HG02981 (cell line): ENCODE data around the gene NPB.

Experiments used
- ATAC-seq: cut with Tn5 transposase; IDR thresholded peaks from one replicate; pipeline ENCODE4 v1.9.1; 2021; ENCODE audit warnings: mild to moderate bottlenecking, moderate library complexity; ENCODE audit not compliant: unreplicated experiment

Gene NPB

DNA sequence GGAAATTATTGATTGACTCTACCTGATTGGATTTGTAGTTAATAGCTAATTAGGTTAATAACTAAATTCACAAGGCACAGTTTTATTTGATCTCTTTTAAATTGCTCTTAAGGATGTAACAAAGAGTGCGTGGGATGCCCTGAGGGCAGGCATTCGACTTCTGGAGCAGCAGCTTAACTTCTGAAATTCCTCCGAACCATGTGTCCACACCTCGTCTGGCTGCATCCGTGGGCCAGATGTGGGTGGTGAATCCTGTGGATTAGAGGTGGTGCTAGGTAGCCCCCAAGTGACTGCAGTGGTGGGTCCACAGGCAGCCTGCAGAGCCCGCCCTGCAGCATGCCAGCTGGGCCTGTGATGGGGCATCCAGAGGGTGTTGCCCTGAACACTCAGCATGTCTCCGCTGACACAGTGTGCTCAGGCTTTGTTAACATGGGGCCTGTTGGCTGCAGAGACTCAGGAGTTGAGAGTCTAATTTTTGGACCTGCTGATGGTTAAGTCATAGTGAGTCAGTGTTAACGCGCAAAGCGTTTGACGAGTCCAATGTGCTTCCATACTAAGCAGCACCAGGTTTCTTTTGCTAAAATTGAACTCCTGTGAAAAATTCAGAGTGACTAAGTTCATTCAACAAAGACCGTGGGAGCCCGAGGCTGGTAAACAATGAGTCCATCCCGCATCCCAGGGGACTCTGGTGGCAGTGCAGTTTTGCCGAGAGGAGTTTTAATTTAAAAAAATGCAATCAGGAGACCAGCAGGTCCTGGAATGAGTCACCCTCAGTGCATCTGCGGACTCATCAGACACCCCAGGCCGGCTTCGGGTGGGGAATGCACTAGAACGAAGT, 3.8 kb upstream of the NPB start:
- ATAC-seq, result no peak

- no peak for ATAC-seq
Measured at GRCh38 chr17:81898885-81899284, 3.2 kb upstream of the NPB start.

DNA sequence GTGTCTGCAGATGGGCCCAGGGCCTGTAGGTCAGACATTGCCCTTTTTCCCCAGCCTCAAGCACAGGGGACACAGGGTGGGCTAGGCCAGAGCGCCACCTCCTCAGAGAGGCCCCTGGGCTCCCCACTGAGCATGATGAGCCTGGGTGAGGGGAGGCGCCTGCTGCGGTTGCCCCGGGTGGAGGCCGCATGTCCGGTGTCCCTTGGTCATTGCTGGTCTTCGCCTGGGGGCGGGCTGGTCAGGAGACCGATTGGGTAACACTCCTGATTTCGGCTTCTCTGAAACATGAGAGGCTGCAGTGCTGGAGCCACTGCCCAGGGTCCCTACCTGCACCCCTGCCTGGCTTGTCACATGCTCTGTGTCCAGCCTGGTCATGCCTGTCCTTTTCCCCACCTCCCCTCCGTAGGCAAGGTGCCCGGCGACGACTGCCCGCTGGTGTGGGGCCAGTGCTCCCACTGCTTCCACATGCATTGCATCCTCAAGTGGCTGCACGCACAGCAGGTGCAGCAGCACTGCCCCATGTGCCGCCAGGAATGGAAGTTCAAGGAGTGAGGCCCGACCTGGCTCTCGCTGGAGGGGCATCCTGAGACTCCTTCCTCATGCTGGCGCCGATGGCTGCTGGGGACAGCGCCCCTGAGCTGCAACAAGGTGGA, 2.4 kb upstream of the NPB start:
- ATAC-seq, result no peak

DNA sequence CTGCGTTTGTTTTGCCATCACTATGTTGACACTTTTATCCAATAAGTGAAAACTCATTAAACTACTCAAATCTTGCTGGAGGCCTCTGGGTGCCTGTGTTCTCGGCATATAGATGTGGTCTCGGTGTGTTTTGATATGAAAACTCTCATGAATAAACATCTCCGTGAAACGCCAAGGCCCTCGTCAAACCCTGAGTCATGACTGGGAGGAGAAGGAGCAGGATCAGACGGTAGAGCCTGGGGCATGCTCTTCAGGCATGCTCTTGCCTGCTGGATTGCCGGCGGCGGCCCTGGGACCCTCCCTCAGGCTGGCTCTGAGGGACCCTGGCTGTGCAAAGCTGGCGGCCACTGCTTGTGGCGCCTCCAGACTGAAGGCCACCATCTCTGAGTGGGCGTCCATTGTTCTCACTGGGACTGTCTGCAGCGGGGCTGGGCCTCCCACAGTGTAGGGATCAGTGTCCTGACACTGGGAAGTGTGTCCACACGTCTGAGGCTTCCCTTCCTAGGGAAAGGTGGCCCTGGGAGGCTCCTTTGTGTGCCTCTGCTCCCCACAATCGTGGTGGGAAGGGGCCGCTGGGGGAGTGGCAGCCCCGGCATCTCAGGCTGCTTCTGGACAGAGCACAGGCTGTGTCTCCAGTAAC, 1.7 kb upstream of the NPB start:
- no peak for ATAC-seq

- ATAC-seq, result no peak
Measured at GRCh38 chr17:81901167-81902022, 643 bp upstream of the NPB start.

DNA sequence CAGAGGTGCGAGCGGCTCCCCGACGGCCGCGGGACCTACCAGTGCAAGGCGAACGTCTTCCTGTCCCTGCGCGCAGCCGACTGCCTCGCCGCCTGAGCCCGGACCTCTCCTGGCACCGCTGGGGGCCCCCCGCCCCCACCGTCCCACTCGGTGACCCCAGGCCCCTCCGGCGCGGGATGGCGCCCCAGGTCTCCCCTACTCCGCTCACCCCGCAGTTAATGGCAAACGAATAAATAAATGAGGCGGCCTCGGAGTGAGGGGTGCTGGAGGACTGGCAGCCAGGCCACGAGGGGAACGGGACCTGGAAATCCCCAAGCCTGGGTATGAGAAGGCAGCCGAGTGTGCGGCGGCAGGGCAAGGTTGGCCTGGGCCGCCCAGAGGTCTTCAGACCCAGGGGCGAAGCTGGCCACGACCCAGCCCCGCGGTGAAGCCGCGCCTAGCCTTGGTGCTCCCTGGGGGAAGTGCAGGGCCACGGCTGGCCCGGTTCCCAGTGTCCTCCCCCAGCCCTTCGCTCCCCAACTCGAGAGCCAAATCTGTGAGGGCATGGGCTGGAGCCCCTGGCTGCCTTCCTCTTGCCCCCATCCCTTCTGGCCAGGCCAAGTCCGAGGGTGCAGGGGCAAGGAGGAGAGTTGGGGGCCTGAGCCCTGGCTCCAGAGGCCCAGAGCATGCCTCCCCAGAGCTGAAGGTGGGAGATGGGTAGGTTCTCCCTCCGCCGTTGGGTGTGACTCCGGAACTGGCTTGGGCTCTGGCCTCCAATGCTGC, 796 bp downstream of the NPB start:
- no peak for ATAC-seq

GRCh38 chr17:81903415-81903831, 1.4 kb downstream of the NPB start:
- ATAC-seq, result no peak

GRCh38 chr17:81903896-81904599, 2.0 kb downstream of the NPB start:
- ATAC-seq, result no peak

GRCh38 chr17:81904600-81905423, 2.8 kb downstream of the NPB start:
- ATAC-seq, result no peak

GRCh38 chr17:81905424-81905875, 3.4 kb downstream of the NPB start:
- ATAC-seq, result no peak

- ATAC-seq, result no peak
Measured at GRCh38 chr17:81905993-81906392, 4.0 kb downstream of the NPB start.

DNA sequence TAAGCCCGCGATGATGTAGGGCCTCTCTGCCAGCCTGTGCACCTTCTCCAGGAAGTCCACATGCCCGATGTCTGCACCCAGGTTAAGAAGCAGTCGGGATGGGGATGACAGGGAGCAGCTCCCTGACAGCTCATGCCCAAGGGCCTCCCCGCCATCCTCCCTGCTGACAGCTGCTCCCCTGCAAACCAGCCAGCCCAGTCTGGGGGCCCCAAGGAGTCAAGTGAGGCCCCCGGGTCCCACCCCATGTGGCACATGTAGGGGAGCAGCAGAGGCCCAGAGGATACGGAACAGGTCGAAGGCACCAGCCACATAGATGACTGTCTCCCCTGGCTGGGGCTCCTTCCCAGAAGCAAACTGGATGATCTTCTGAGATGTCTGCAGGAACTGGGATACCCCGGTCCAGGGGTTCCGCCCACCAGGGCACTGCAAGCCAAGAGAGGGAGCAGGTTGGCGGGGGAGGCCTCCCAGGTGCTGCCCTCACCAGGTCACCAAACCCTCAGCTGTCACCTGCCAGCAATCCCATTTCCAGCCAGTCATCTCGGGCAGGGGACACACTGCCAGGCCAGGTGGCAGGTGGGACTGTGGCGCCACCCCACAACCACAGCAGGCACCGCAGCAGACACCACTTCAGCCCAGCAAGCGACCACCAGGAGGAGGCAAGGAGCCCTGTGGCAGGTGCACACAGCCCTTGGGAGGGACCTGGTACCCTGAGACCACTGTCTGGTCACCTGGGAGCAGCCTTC, 4.6 kb downstream of the NPB start:
- ATAC-seq, result no peak

DNA sequence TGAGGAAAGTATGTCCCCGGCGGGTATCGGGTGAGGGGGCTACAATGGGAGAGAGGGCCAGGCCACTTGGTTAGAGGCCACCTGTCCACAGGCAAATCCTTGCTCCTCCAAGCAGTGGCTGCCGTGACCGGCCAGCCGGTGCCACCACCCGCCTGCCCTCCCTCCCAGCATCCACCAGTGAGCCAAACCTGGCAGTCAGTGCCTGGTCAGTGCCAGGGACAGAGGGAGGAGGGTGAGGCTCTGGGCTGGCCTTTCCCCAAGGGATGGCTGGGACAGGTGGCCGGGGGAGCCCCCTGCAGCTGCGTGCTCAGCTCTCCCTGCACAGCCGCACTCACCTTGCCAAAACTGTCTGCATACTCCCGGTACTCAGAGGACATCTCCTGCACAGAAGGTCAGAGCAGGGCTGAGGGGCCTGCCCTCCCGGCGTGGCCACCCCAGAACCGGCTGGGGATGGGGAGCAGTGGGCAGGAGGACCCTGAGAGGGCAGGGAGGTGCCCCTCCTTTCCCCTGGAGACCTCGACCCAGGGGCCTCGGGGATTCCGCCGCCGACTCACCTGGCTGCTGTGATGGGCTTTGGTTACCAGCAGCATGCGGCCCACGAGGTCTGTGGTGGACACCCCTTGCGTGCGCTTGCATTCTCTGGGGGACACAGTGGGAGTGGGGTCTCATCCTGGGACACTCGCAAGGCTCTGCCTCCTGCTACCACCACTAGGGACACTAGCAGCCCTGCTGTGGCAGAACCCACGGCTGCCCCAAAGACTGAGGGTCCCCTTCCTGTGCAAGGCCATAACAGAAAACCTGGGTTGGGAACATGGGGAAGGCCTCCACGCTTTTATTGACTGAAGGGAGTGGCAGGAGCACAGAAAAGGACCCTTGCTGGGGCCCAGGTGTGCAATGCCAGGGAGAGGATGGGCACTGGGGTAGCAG, 5.4 kb downstream of the NPB start:
- no peak for ATAC-seq

DNA sequence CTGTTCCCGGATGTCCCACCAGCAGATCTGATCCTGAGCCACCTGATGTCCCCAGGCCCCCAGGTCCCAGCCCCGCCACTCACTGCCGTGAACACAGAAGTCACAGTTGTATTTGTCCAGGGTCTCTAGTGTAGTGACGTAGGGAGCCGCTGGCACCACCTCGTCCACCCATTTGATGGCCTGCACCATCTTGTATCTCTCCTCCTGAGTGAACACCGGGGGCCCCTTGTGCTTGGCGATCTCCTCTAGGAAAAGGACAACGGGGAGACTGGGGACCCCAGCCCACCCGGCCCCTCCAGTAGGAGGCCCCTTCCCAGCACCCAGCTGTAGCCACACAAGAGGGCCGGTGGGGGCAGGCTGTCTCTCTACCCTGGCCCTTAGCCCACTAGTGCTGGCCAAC, 6.8 kb downstream of the NPB start:
- no peak for ATAC-seq

DNA sequence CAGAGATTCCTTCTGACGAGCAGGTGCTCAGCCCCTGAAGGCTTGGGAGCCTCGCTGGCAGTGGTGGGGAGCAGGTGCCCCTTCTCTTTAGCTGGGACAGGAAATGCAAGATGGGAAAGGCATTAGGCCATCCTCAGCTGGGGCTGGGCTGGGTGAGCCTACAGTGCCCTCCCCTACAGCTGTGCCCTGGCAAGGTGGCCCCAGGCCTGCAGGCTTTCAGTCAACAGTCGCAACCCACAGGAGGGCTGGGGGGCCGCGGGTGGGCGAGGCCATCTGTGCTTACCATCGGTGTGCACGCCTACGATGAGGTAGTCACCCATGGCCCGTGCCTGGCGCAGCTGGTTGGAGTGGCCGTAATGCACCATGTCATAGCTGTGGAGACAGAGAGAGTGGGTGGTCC, 7.2 kb downstream of the NPB start:
- ATAC-seq, result no peak

DNA sequence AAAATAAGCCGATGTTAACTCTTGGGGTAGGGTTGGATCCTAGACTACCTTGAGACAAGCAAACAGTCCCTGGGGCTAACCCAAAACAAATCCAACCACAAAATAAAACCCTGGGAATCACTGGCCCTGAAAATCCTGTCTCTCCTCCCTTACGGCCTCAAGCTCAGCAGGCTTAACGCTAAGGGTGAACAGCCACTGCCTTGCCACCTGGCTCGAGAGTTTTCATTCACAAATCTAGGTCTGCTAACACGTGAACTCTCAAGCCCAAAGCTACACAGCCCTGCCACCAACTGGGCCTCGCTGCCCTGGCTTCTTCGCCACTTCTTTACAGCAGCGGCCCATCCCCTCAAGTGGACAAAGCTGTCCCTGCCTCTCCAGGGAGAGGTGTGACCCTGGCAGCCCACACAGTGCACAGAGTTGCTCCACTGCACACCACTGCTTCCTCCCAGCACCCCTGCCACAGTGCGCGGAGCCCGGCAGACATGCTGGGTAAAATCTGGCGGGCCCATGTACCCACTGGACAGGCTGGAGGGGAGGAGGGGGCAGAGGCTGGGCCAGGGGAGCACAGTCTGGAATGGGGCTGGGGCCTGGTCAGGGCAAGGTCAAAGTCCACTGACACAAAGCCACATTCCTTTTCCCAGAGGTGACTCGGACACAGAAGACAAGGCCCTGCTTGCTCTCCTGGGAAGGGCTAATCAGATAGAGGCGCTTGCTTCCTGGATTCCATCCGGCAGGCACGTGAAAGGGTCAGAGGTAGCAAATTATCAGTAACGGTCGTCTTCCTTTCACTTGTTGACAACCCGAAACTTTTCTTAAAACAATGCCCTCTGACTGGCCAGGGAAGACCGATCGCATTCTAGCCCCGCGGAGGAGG, 8.2 kb downstream of the NPB start:
- no peak for ATAC-seq
